Stomach (tissue), 9 donors: ENCODE results near the gene SOX6. TPM values are rescaled to one million over a fixed set of nuclear protein-coding genes. Genes with fewer than 3 reads are reported as not detected.

Experiments used
- DNase-seq, 2 donors: peaks; one replicate each; pipeline versions ENCODE4 v3.0.0 to v3.0.0-alpha.2; 2013 to 2019
- H3K27ac ChIP-seq, 5 donors: fragments of 200-600 bp in 4 of 5; sonication (generic) in 4 of 5; one replicate each; pipeline ENCODE4 v1.5.1; 2013 to 2019; ENCODE audit warnings: mild to moderate bottlenecking in 1 of 5, moderate library complexity in 1 of 5
- H3K27me3 ChIP-seq, 3 donors: fragments of 200-600 bp; sonication (generic); one replicate each; pipeline ENCODE4 v1.5.1; 2017 to 2019; ENCODE audit warnings: mixed run types in 1 of 3
- H3K36me3 ChIP-seq, 4 donors: fragments of 200-600 bp; sonication (generic); 1 replicate in 3 of 4; 2 replicates in 1 of 4; pipeline ENCODE4 v1.5.1; 2016 to 2019
- H3K4me1 ChIP-seq, 4 donors: fragments of 200-600 bp; sonication (generic); one replicate each; pipeline ENCODE4 v1.5.1; 2016 to 2019
- H3K4me3 ChIP-seq, 4 donors: fragments of 200-600 bp; sonication (generic) in 3 of 4; one replicate each; pipeline ENCODE4 v1.5.1; 2016 to 2019; ENCODE audit warnings: mild to moderate bottlenecking in 1 of 4
- H3K9me3 ChIP-seq, 4 donors: fragments of 200-600 bp; sonication (generic); one replicate each; pipeline ENCODE4 v1.5.1; 2016 to 2019
- EP300 ChIP-seq: sonication (generic); formaldehyde crosslinking; IDR thresholded peaks from one replicate; pipeline ENCODE4 v1.6.1; 2017; ENCODE audit warnings: antibody characterized with exemption
- POLR2A ChIP-seq, 4 donors: fragments of 450-650 bp; IDR thresholded peaks; one replicate each; pipeline ENCODE4 v1.6.1; 2016; ENCODE audit warnings: antibody characterized with exemption in 4 of 4, control low read depth in 2 of 4, mild to moderate bottlenecking in 1 of 4, moderate library complexity in 1 of 4
- POLR2AphosphoS5 ChIP-seq, 3 donors: sonication (generic); formaldehyde crosslinking; IDR thresholded peaks; one replicate each; pipeline ENCODE4 v1.6.1; 2016; ENCODE audit warnings: antibody characterized with exemption in 3 of 3
- WGBS, 5 donors: extraction: QIAGEN DNeasy Blood & Tissue Kit in 3 of 5; methylation state at CpG; one replicate each; pipeline versions ENCODE4 v1.1.5 to v1.1.7; 2013 to 2018; 5-methylcytosine and 5-hydroxymethylcytosine counted together
- intact Hi-C: fragments of 100-400 bp; cut with DNase I; formaldehyde crosslinking; loops from one replicate; pipeline ENCODE4 v1.15.1; 2023; ENCODE audit warnings: low total_unique reads
- polyA plus RNA-seq, 3 donors: library from polyadenylated mRNA; stranded (reverse); fragments of 200-250 nt; gene quantifications; one replicate each; pipeline ENCODE4 v1.2.3, GENCODE V29; 2013
- total RNA-seq, 5 donors: library from RNA; depleted of rRNA; stranded (reverse); fragments of >200 nt; gene quantifications; one replicate each; pipeline versions ENCODE4 v1.1.0 to v1.2.3, GENCODE V29; 2014 to 2016
- TF ChIP-seq, protein P1 (sequence below), 7 experiments: fragments of 450-650 bp in 4 of 7; fragments of 200-600 bp in 3 of 7; sonication (generic) in 3 of 7; IDR thresholded peaks; one replicate each; pipeline ENCODE4 v1.5.1; 2016 to 2019; ENCODE audit warnings: antibody characterized with exemption in 7 of 7, control low read depth in 2 of 7, mild to moderate bottlenecking in 1 of 7
- donor health status: healthy with polysubstance abuse.
- donor health status: Bipolar disorder and iron deficiency.
- donor health status: healthy.

Gene SOX6
- total and polyA plus RNA-seq, 8 donors: 1.2 to 13.6 (median 4.5) TPM

DNA sequence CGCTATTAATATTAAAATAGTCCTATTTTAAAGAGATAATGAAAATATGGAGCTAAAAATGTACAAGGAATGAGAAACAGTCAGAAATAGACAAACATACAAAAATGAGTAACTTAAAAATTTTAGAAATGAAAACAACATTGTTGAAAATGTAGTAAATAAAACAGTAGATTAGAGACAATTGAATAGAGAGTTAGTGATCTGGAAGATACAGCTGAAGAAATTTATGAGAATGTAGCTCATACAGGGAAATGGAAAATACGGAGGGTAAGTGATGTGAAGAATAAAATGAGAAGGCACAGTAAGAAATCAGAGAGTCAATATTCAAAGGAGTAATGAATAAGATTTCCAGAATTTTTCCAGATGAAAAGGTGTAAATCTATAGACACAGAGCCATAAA is 424.8 kb downstream of the SOX6 start:
- no peak for TF ChIP-seq POLR2AphosphoS5 (IDR thresholded peaks at IDR 0.05)
- TF ChIP-seq, protein P1, sequence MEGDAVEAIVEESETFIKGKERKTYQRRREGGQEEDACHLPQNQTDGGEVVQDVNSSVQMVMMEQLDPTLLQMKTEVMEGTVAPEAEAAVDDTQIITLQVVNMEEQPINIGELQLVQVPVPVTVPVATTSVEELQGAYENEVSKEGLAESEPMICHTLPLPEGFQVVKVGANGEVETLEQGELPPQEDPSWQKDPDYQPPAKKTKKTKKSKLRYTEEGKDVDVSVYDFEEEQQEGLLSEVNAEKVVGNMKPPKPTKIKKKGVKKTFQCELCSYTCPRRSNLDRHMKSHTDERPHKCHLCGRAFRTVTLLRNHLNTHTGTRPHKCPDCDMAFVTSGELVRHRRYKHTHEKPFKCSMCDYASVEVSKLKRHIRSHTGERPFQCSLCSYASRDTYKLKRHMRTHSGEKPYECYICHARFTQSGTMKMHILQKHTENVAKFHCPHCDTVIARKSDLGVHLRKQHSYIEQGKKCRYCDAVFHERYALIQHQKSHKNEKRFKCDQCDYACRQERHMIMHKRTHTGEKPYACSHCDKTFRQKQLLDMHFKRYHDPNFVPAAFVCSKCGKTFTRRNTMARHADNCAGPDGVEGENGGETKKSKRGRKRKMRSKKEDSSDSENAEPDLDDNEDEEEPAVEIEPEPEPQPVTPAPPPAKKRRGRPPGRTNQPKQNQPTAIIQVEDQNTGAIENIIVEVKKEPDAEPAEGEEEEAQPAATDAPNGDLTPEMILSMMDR (IDR thresholded peaks at IDR 0.05): no peak
- TF ChIP-seq POLR2A (IDR thresholded peaks at IDR 0.05): no peak
- no peak for TF ChIP-seq EP300

DNA sequence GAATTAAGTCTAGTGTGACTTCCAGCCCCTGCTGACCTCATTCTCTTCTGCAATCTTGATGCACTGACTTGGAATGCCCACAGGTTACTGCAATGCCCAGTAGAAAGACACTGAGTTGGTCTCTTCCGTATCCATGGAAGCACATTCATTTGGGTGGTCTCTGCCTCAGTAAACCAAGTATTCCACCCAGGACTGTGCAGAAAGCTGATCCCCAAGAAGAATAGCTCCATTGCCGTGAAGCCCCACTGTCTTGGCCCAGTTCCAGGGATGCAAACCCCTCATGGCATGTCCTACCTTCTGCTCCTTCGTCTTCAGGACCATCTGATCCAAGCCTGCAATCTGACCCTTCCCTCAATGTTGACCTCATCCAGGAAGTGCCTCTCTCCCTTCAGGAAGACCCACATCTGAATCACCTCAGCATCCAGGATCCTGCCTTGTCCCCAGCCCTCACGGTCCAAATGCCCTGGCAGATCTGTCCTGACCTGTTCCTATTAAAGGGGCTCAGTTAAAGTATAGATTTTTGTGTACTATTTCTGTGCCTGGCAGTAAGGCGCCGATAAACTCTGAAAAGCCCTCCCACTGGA is 425.8 kb downstream of the SOX6 start:
- no peaks in the 10 kb centered on the region for H3K4me1 ChIP-seq
- intact Hi-C loops: no loop called here
- no peaks in the 10 kb centered on the region for H3K9me3 ChIP-seq
- DNase-seq: no peak
- no peaks in the 10 kb centered on the region for H3K27me3 ChIP-seq
- H3K36me3 ChIP-seq: no peaks in the 10 kb centered on the region
- no peak overlapping the region for H3K27ac ChIP-seq
- no peak overlapping the region for H3K4me3 ChIP-seq
- TF ChIP-seq POLR2A (IDR thresholded peaks at IDR 0.05): no peak
- TF ChIP-seq, protein P1 (IDR thresholded peaks at IDR 0.05): no peak
- no peak for TF ChIP-seq POLR2AphosphoS5 (IDR thresholded peaks at IDR 0.05)
- no peak for TF ChIP-seq EP300
- WGBS, 5 donors: 71 to 86% (median 80%) methylated on average over 6 of the region's 6 CpGs

More for the DNA sequence above, 424.8 kb downstream of the SOX6 start:
- H3K4me1 ChIP-seq: no peaks in the 10 kb centered on the region
- H3K27me3 ChIP-seq: no peaks in the 10 kb centered on the region
- intact Hi-C loops: no loop called here
- no peak overlapping the region for H3K4me3 ChIP-seq
- H3K36me3 ChIP-seq: no peaks in the 10 kb centered on the region
- DNase-seq: no peak
- WGBS, 5 donors: 92 to 95% (median 93%) methylated on average over 2 of the region's 2 CpGs
- no peak overlapping the region for H3K27ac ChIP-seq
- H3K9me3 ChIP-seq: no peaks in the 10 kb centered on the region

DNA sequence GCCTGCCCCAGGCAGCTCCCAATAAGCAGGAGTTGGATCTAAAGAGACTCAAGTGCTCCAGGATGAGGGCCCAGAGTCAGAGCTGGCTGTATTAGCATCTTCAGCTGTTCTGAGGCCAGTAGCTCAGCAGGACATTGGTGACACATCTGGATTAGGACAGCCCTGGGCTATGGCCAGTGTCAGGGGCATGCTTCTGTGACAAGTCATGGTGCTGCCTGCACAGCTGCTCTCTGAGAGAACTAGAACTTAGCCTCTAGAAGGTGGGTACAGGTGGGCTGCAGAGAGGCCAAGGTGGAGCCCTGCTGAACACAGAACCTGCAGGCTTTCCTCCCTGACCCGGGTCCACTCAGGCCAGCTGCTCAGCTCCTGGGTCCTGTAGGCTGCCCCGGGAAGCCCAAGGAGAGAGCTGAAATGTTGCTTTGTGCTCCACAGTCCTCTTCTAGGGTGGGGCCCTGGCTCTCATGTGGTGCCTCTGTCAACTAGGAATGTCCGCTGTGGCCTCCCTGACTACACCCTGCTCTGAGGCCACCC is 426.9 kb downstream of the SOX6 start:
- Histone ChIP-seq H3K36me3 (no peaks in the 10 kb centered on the region), H3K9me3 (no peaks in the 10 kb centered on the region), H3K27me3 (no peaks in the 10 kb centered on the region), H3K27ac (no peak overlapping the region), H3K4me1 (no peaks in the 10 kb centered on the region), H3K4me3 (no peak overlapping the region)
- TF ChIP-seq POLR2A (IDR thresholded peaks at IDR 0.05) (no peak), EP300 (no peak), POLR2AphosphoS5 (IDR thresholded peaks at IDR 0.05) (no peak)
- TF ChIP-seq, protein P1 (IDR thresholded peaks at IDR 0.05): no peak
- 85 to 98% (median 90%) methylated on average over 3 of the region's 3 CpGs for WGBS, 5 donors
- DNase-seq: no peak
- intact Hi-C loops: no loop called here

DNA sequence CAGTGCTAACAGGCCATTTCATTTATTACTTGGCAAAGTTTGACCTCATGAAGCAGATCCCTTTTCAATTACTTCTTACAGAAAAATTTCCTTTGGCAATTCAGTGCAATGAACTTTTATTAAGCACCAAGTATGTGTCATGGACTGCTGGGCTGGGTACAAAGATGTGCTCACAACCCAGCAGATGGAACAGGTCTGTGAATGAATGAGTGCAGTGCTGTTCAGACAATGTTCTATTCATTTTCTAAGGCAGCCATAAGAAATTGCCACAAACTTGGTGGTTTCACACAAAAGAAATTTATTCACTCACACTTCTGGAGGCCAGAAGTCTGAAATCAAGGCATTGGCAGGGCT is 428.5 kb downstream of the SOX6 start:
- H3K9me3 ChIP-seq: no peaks in the 10 kb centered on the region
- TF ChIP-seq POLR2A (IDR thresholded peaks at IDR 0.05): no peak
- intact Hi-C loops: no loop called here
- no peaks in the 10 kb centered on the region for H3K4me1 ChIP-seq
- no peaks in the 10 kb centered on the region for H3K36me3 ChIP-seq
- no peak for DNase-seq
- H3K27ac ChIP-seq: no peak overlapping the region
- H3K27me3 ChIP-seq: no peaks in the 10 kb centered on the region
- H3K4me3 ChIP-seq: no peak overlapping the region

DNA sequence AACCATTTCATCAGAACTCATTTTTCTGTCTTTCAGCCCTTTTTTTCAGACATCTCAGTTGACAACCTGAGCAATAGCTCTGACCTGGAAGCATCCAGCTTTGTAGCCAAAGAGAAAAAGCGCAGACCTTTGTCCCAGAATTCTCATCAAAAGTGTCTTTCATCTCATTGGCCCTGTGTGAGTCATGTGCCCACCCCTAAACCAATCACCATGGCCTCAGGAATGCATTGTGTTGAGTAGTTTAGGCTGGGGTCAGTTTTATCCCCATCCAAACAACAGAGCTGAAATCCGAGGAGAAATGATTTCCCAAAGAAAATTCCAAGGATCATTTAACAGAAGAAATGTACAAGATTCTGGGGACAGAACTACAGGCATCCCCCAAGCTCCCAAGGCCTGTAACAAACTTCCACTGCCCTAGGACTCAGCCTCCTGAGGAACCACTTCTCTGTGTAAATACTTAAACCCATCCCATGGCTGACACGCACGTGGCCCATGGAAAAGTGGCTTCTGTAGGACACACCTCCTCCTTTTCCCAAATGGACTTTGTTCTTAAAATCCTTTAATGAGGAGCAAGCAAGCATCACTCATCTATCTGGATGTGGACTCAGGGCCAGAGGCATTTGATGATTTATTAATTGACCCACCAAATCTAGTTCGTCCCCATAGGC is 429.0 kb downstream of the SOX6 start:
- intact Hi-C loops: no loop called here
- TF ChIP-seq, protein P1 (IDR thresholded peaks at IDR 0.05): no peak
- TF ChIP-seq POLR2AphosphoS5 (IDR thresholded peaks at IDR 0.05) (no peak), POLR2A (IDR thresholded peaks at IDR 0.05) (no peak), EP300 (no peak)
- no peak for DNase-seq
- WGBS, 5 donors: 81 to 88% (median 83%) methylated on average over 5 of the region's 5 CpGs
- H3K9me3 ChIP-seq: no peaks in the 10 kb centered on the region
- H3K4me1 ChIP-seq: no peaks in the 10 kb centered on the region
- no peaks in the 10 kb centered on the region for H3K36me3 ChIP-seq
- no peak overlapping the region for H3K27ac ChIP-seq
- H3K27me3 ChIP-seq: no peaks in the 10 kb centered on the region
- H3K4me3 ChIP-seq: no peak overlapping the region
